Measurements from ENCODE around the gene TINAG. TPM values are rescaled to one million over a fixed set of nuclear protein-coding genes. Genes with fewer than 3 reads are reported as not detected.
A peak's percentile ranks its signal among the peaks of the same experiment; 100 is the strongest.

Gene TINAG
- total and polyA plus RNA-seq, 2 of the 13 experiments (the other 11 are each of a cell fraction or from before 2014, with no cell fraction given), result 0.08 to 0.15 TPM

GRCh38 chr6:54353975-54354374, 45.7 kb downstream of the TINAG start (continued):
- no peak for TF ChIP-seq PREB (CRISPR knock-in tag; IDR thresholded peaks at IDR 0.05)
- TF ChIP-seq KDM6A (CRISPR knock-in tag; IDR thresholded peaks at IDR 0.05; ENCODE audit: low read depth), result no peak
- no peak for TF ChIP-seq SUZ12 (IDR thresholded peaks at IDR 0.05; ENCODE audit: low read depth, low read length)
- TF ChIP-seq, protein P1, sequence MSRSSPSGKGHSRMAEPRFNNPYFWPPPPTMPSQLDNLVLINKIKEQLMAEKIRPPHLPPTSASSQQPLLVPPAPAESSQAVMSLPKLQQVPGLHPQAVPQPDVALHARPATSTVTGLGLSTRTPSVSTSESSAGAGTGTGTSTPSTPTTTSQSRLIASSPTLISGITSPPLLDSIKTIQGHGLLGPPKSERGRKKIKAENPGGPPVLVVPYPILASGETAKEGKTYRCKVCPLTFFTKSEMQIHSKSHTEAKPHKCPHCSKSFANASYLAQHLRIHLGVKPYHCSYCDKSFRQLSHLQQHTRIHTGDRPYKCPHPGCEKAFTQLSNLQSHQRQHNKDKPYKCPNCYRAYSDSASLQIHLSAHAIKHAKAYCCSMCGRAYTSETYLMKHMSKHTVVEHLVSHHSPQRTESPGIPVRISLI (CRISPR knock-in tag; IDR thresholded peaks at IDR 0.05; ENCODE audit: borderline replicate concordance), result no peak

GRCh38 chr6:54354608-54355007, 46.4 kb downstream of the TINAG start:
- in situ Hi-C loops (cut with HindIII; ENCODE audit: extremely low pct_ligation_motif_present, low pct_unique_long_range_greater_than_20kb) (no loop called here), intact Hi-C loops (cut with micrococcal nuclease; ENCODE audit: unreplicated experiment) (no loop called here)
- Histone ChIP-seq H3K27me3 (ENCODE audit: control insufficient read depth in 1 of 2, insufficient read depth in 2 of 2, low read length in 2 of 2) (no peaks in the 10 kb centered on the region), H3K79me2 (ENCODE audit: insufficient read depth, low read length) (no peaks in the 10 kb centered on the region), H3K4me2 (ENCODE audit: low read depth, low read length) (no peak overlapping the region), H3K9ac (ENCODE audit: insufficient read depth, low read depth, low read length) (no peak overlapping the region), H4K20me1 (ENCODE audit: insufficient read depth, low read length) (no peaks in the 10 kb centered on the region), H3K4me1 (ENCODE audit: insufficient read depth, low read length) (no peaks in the 10 kb centered on the region), H2AFZ (ENCODE audit: low read length) (no peak overlapping the region), H3K4me3 (replicated peaks in 1 of 3; ENCODE audit: insufficient read depth in 1 of 3, low read depth in 2 of 3, low read length in 3 of 3) (no peak overlapping the region), H3K27ac (ENCODE audit: extremely low read length, insufficient read depth, low read length) (no peak overlapping the region), H3K36me3 (replicated peaks in 1 of 2; ENCODE audit: control insufficient read depth in 1 of 2, insufficient read depth in 2 of 2, low read length in 2 of 2) (no peaks in the 10 kb centered on the region), H3K9me3 (ENCODE audit: low read length) (no peaks in the 10 kb centered on the region)
- ATAC-seq (no peak), FAIRE-seq (no peak), DNase-seq (ENCODE audit: low spot score) (no peak)
- no TSS peak for BruUV-seq (replicated peaks)
- ChIA-PET CTCF (ENCODE audit: low intra/inter-chr PET ratio, low total read pairs) (no interaction called here), POLR2A (no interaction called here)
- 15% methylated on average over 2 of the region's 2 CpGs for WGBS (ENCODE audit: low lambda C conversion rate)
- TF ChIP-seq ZNF564 (CRISPR knock-in tag; IDR thresholded peaks at IDR 0.05) (no peak), RFX1 (IDR thresholded peaks at IDR 0.05) (no peak), HOXA5 (CRISPR knock-in tag; IDR thresholded peaks at IDR 0.05) (no peak), HMGA1 (CRISPR knock-in tag; conservative IDR thresholded peaks at IDR 0.05) (no peak), MAFF (IDR thresholded peaks at IDR 0.05; ENCODE audit: low read depth, low read length) (peak; percentile 67), MAFK (conservative IDR thresholded peaks at IDR 0.05 in 1 of 2, IDR thresholded peaks at IDR 0.05 in 1 of 2; ENCODE audit: low read length in 2 of 2) (peak; percentile 53 to 79; a peak in 3 of 4 replicates), POLR2AphosphoS5 (IDR thresholded peaks at IDR 0.05; ENCODE audit: low read depth, low read length) (no peak), PRPF4 (IDR thresholded peaks at IDR 0.05; ENCODE audit: low read depth, low read length, poor library complexity, severe bottlenecking) (no peak), NFE2 (CRISPR knock-in tag; IDR thresholded peaks at IDR 0.05) (no peak), ZNF496 (CRISPR knock-in tag; IDR thresholded peaks at IDR 0.05; ENCODE audit: insufficient replicate concordance) (no peak)
- TF ChIP-seq, protein P2, sequence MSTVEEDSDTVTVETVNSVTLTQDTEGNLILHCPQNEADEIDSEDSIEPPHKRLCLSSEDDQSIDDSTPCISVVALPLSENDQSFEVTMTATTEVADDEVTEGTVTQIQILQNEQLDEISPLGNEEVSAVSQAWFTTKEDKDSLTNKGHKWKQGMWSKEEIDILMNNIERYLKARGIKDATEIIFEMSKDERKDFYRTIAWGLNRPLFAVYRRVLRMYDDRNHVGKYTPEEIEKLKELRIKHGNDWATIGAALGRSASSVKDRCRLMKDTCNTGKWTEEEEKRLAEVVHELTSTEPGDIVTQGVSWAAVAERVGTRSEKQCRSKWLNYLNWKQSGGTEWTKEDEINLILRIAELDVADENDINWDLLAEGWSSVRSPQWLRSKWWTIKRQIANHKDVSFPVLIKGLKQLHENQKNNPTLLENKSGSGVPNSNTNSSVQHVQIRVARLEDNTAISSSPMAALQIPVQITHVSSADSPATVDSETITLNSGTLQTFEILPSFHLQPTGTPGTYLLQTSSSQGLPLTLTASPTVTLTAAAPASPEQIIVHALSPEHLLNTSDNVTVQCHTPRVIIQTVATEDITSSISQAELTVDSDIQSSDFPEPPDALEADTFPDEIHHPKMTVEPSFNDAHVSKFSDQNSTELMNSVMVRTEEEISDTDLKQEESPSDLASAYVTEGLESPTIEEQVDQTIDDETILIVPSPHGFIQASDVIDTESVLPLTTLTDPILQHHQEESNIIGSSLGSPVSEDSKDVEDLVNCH (CRISPR knock-in tag; IDR thresholded peaks at IDR 0.05), result no peak
- TF ChIP-seq, protein P3, sequence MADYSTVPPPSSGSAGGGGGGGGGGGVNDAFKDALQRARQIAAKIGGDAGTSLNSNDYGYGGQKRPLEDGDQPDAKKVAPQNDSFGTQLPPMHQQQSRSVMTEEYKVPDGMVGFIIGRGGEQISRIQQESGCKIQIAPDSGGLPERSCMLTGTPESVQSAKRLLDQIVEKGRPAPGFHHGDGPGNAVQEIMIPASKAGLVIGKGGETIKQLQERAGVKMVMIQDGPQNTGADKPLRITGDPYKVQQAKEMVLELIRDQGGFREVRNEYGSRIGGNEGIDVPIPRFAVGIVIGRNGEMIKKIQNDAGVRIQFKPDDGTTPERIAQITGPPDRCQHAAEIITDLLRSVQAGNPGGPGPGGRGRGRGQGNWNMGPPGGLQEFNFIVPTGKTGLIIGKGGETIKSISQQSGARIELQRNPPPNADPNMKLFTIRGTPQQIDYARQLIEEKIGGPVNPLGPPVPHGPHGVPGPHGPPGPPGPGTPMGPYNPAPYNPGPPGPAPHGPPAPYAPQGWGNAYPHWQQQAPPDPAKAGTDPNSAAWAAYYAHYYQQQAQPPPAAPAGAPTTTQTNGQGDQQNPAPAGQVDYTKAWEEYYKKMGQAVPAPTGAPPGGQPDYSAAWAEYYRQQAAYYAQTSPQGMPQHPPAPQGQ (CRISPR knock-in tag; IDR thresholded peaks at IDR 0.05; ENCODE audit: borderline replicate concordance), result no peak
